Measurements from ENCODE around the gene CEP57L1. TPM values are rescaled to one million over a fixed set of nuclear protein-coding genes. Genes with fewer than 3 reads are reported as not detected.
A peak's percentile ranks its signal among the peaks of the same experiment; 100 is the strongest.

The CEP57L1 gene
- total RNA-seq, 1 experiment from 2014 or later, result 37.6 TPM

DNA sequence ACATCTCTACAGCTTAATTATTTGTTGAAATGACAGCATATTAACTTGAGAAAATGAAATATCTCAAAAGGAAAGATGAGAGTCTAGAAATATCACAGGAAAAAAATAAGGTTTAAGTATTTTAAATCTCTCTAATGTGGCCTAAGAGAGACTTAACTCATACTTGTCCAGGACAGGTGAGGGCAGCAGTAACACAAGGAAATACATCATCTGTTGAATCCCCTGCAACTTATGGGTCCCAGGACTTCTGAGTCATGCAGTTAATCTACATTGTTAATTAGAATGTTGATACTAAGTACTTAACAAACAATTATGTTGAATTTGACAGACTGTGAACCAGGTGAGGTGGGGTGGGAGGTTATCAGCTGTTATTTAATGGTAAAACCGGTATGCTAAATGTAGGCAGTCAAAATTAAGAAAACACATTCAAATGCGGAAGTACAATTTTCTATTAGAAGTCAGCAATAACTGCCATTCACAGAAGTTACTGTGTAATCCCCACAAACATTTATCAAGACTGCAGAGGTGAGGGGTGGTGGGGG, 87.9 kb downstream of the CEP57L1 start:
- POLR2A ChIA-PET, result interaction anchor here (0.7 kb wide), 1 partner anchor 193 kb away, joined by 3 read pairs; no protein-coding TSS in a partner anchor
- H3K4me3 ChIP-seq (ENCODE audit: low read depth in 2 of 2, low read length in 2 of 2), result no peak overlapping the region
- DNase-seq (ENCODE audit: low read depth, low spot score) (no peak), ATAC-seq (no peak)
- peaks cover 44% of the 10 kb centered on the region for H3K27me3 ChIP-seq (ENCODE audit: control insufficient read depth, insufficient read depth, low read length)
- no TSS peak for BruUV-seq (replicated peaks)
- in situ Hi-C loops (cut with HindIII; ENCODE audit: low pct_unique_long_range_greater_than_20kb, low sequenced_read_pairs) (no loop called here), intact Hi-C loops (cut with micrococcal nuclease; ENCODE audit: unreplicated experiment) (loop anchor here (10.0 kb wide), 1 partner anchor 252 kb away; no protein-coding TSS in a partner anchor)
- no peaks in the 10 kb centered on the region for H3K9me3 ChIP-seq (ENCODE audit: control insufficient read depth, insufficient read depth, low read depth, low read length)
- H3K4me1 ChIP-seq (ENCODE audit: control insufficient read depth, insufficient read depth, low read length), result peaks cover 5% of the 10 kb centered on the region; the same call in 1 of the 2 replicates
- no peaks in the 10 kb centered on the region for H3K36me3 ChIP-seq (ENCODE audit: control insufficient read depth, insufficient read depth, low read length)
- no peak for TF ChIP-seq POLR2AphosphoS5 (IDR thresholded peaks at IDR 0.05; ENCODE audit: low read depth, low read length)
- TF ChIP-seq, protein P1, sequence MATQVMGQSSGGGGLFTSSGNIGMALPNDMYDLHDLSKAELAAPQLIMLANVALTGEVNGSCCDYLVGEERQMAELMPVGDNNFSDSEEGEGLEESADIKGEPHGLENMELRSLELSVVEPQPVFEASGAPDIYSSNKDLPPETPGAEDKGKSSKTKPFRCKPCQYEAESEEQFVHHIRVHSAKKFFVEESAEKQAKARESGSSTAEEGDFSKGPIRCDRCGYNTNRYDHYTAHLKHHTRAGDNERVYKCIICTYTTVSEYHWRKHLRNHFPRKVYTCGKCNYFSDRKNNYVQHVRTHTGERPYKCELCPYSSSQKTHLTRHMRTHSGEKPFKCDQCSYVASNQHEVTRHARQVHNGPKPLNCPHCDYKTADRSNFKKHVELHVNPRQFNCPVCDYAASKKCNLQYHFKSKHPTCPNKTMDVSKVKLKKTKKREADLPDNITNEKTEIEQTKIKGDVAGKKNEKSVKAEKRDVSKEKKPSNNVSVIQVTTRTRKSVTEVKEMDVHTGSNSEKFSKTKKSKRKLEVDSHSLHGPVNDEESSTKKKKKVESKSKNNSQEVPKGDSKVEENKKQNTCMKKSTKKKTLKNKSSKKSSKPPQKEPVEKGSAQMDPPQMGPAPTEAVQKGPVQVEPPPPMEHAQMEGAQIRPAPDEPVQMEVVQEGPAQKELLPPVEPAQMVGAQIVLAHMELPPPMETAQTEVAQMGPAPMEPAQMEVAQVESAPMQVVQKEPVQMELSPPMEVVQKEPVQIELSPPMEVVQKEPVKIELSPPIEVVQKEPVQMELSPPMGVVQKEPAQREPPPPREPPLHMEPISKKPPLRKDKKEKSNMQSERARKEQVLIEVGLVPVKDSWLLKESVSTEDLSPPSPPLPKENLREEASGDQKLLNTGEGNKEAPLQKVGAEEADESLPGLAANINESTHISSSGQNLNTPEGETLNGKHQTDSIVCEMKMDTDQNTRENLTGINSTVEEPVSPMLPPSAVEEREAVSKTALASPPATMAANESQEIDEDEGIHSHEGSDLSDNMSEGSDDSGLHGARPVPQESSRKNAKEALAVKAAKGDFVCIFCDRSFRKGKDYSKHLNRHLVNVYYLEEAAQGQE (IDR thresholded peaks at IDR 0.05; ENCODE audit: insufficient read depth in 1 of 2, low read depth in 2 of 2, low read length in 1 of 2), result no peak
- TF ChIP-seq SIN3A (IDR thresholded peaks at IDR 0.05; ENCODE audit: borderline replicate concordance, insufficient read depth, low read depth, low read length), result no peak
- TF ChIP-seq, protein P2, sequence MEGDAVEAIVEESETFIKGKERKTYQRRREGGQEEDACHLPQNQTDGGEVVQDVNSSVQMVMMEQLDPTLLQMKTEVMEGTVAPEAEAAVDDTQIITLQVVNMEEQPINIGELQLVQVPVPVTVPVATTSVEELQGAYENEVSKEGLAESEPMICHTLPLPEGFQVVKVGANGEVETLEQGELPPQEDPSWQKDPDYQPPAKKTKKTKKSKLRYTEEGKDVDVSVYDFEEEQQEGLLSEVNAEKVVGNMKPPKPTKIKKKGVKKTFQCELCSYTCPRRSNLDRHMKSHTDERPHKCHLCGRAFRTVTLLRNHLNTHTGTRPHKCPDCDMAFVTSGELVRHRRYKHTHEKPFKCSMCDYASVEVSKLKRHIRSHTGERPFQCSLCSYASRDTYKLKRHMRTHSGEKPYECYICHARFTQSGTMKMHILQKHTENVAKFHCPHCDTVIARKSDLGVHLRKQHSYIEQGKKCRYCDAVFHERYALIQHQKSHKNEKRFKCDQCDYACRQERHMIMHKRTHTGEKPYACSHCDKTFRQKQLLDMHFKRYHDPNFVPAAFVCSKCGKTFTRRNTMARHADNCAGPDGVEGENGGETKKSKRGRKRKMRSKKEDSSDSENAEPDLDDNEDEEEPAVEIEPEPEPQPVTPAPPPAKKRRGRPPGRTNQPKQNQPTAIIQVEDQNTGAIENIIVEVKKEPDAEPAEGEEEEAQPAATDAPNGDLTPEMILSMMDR (IDR thresholded peaks at IDR 0.05), result peak; percentile 29; the same call in 1 of the 2 replicates
- no peak for TF ChIP-seq TCF7L2 (IDR thresholded peaks at IDR 0.05; ENCODE audit: low read depth, low read length)
- no peak overlapping the region for H3K27ac ChIP-seq (ENCODE audit: low read length)
- CTCF ChIA-PET, result no interaction called here

DNA sequence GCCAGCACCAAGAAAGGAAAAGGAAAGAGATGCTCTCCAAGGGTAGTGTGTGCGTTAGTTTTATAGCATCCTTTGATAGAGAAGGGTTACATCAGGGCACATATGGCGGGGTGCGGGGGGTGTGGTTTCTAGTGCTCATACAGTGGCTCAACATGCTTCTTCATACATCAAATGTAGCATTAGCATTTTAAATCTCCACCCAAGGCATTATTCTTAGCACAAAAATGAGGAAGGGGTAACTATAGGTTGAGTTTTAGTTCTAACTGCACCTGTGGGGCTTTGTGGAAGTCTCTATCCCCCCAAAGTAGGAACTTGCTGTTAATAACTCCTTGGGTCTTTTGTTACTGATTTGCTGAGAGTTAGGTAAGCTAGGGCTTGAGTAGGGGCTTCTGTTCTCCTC, 89.3 kb downstream of the CEP57L1 start:
- ChIA-PET CTCF (no interaction called here), POLR2A (no interaction called here)
- Histone ChIP-seq H3K36me3 (ENCODE audit: control insufficient read depth, insufficient read depth, low read length) (no peaks in the 10 kb centered on the region), H3K27ac (ENCODE audit: low read length) (no peak overlapping the region), H3K27me3 (ENCODE audit: control insufficient read depth, insufficient read depth, low read length) (peaks cover 44% of the 10 kb centered on the region), H3K4me3 (ENCODE audit: low read depth in 2 of 2, low read length in 2 of 2) (no peak overlapping the region), H3K9me3 (ENCODE audit: control insufficient read depth, insufficient read depth, low read depth, low read length) (no peaks in the 10 kb centered on the region), H3K4me1 (ENCODE audit: control insufficient read depth, insufficient read depth, low read length) (peaks cover 5% of the 10 kb centered on the region; the same call in 1 of the 2 replicates)
- ATAC-seq (no peak), DNase-seq (ENCODE audit: low read depth, low spot score) (no peak)
- in situ Hi-C loops (cut with HindIII; ENCODE audit: low pct_unique_long_range_greater_than_20kb, low sequenced_read_pairs) (no loop called here), intact Hi-C loops (cut with micrococcal nuclease; ENCODE audit: unreplicated experiment) (loop anchor here (10.0 kb wide), 1 partner anchor 250 kb away; no protein-coding TSS in a partner anchor)
- TF ChIP-seq POLR2AphosphoS5 (IDR thresholded peaks at IDR 0.05; ENCODE audit: low read depth, low read length) (no peak), TCF7L2 (IDR thresholded peaks at IDR 0.05; ENCODE audit: low read depth, low read length) (no peak), SIN3A (IDR thresholded peaks at IDR 0.05; ENCODE audit: borderline replicate concordance, insufficient read depth, low read depth, low read length) (no peak)
- TF ChIP-seq, protein P1 (IDR thresholded peaks at IDR 0.05; ENCODE audit: insufficient read depth in 1 of 2, low read depth in 2 of 2, low read length in 1 of 2), result no peak
- TF ChIP-seq, protein P2 (IDR thresholded peaks at IDR 0.05), result no peak
- BruUV-seq (replicated peaks), result no TSS peak

All from Panc1 (cell line).